ES-I3 (cell line): Measurements from ENCODE around the gene ASCL4.
"Not testable (repeated sequence)": the region's sequence is repeated elsewhere in the genome, so short reads cannot be mapped to it uniquely, and the experiment has no call there.

Experiments used
- H3K36me3 ChIP-seq: 2 replicates; pipeline ENCODE4 v1.6.1; 2013; ENCODE audit warnings: mild to moderate bottlenecking, low read length, control low read depth, moderate library complexity; ENCODE audit not compliant: insufficient read depth
- H3K4me1 ChIP-seq: 2 replicates; pipeline ENCODE4 v1.6.1; 2013; ENCODE audit warnings: mild to moderate bottlenecking, control low read depth, low read length; ENCODE audit not compliant: insufficient read depth
- H3K9ac ChIP-seq: 2 replicates; pipeline ENCODE4 v1.6.1; 2013; ENCODE audit warnings: low read depth, mild to moderate bottlenecking, low read length, moderate library complexity
- H3K9me3 ChIP-seq: 2 replicates; pipeline ENCODE4 v1.6.1; 2013; ENCODE audit warnings: mild to moderate bottlenecking, low read length, moderate library complexity; ENCODE audit not compliant: control insufficient read depth, insufficient read depth

ASCL4 gene

DNA sequence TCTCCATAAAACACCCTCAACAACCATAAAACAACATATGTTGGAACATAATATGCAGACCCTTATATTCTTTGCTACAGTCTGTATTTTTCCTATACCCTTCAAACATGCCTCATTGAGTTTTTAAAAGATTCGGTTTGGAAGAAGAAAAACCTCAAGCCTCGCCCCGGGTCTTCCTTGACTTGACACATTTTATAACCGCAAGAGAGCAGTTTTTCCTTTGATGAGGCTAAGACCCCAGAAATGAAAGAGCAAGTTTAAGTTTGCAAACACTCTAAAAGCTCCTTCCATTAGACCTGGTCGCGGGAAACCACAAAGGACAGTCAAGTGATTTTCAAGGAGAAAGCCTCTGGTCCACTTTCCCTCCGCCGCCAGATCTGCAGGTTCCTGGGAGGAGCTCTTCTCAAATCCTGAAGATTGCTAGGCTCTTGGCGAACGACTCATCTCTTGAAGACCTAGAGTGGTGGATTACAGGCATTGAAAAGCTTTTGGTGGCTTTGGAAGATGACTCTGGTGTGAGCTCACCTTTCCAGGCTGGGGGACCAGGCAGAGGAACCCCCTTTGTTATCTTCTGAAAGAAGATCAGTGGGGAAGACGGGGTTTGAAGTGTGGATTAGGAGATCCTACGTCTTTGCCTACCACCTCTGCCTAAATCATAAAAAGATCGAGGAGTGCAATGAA lies at the start of gene ASCL4:
ASCL4 (plus strand) TSS at position 356 of the 681 bp plus-strand sequence. CDS start 515 bp downstream, outside the sequence.
- no peaks in the 10 kb centered on the region for H3K9me3 ChIP-seq
- peak within 1 kb of the TSS; percentile 53 for H3K9ac ChIP-seq
- H3K4me1 ChIP-seq, result no peaks in the 10 kb centered on the region
- H3K36me3 ChIP-seq, result no peaks in the 10 kb centered on the region

- H3K36me3 ChIP-seq, H3K9me3 ChIP-seq, H3K4me1 ChIP-seq, H3K9ac ChIP-seq: not testable (repeated sequence)
These were observed 47.2 kb upstream of the ASCL4 start for GRCh38 chr12:107727327-107727726.

- not testable (repeated sequence) for H3K9me3 ChIP-seq, H3K9ac ChIP-seq, H3K36me3 ChIP-seq, H3K4me1 ChIP-seq
These were observed 46.8 kb upstream of the ASCL4 start for GRCh38 chr12:107727742-107728141.

- Histone ChIP-seq H3K9ac (no peak overlapping the region), H3K36me3 (peaks cover 8% of the 10 kb centered on the region; the same call in 1 of the 2 replicates), H3K4me1 (no peaks in the 10 kb centered on the region)
These were observed 43.7 kb upstream of the ASCL4 start for GRCh38 chr12:107730618-107731341.

GRCh38 chr12:107731366-107731765 lies 43.1 kb upstream of the ASCL4 start:
- Histone ChIP-seq H3K9me3 (no peaks in the 10 kb centered on the region), H3K9ac (no peak overlapping the region), H3K4me1 (no peaks in the 10 kb centered on the region), H3K36me3 (peaks cover 8% of the 10 kb centered on the region; the same call in 1 of the 2 replicates)

More at GRCh38 chr12:107730618-107731341, 43.7 kb upstream of the ASCL4 start:
- H3K9me3 ChIP-seq, result no peaks in the 10 kb centered on the region

- Histone ChIP-seq H3K4me1 (no peaks in the 10 kb centered on the region), H3K9ac (no peak overlapping the region), H3K9me3 (no peaks in the 10 kb centered on the region), H3K36me3 (peaks cover 8% of the 10 kb centered on the region)
These were observed 42.1 kb upstream of the ASCL4 start for GRCh38 chr12:107732365-107732764.

- H3K4me1 ChIP-seq, result no peaks in the 10 kb centered on the region
- H3K36me3 ChIP-seq, result peaks cover 14% of the 10 kb centered on the region
- no peaks in the 10 kb centered on the region for H3K9me3 ChIP-seq
- H3K9ac ChIP-seq, result no peak overlapping the region
These were observed 40.4 kb upstream of the ASCL4 start for GRCh38 chr12:107734139-107734538.

DNA sequence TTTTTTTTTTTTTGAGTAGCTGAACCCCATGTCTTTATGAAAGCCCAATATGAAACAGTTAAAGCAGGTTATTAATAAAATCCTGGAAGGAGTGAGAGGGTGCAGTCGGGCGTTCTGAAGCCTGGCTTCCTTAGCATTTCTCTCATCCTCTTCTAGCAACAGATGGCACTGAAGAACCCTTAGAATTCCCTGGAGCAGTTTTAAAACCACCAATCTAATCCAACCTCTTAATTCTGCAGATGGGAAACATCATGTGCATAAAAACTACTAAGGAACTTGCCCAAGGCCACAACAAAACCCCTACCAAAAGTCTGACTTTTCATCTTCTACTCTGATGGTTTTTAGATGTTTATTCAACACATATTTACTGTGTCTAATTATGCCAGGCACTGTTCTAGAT lies 38.7 kb upstream of the ASCL4 start:
- Histone ChIP-seq H3K9me3 (no peaks in the 10 kb centered on the region), H3K9ac (no peak overlapping the region), H3K36me3 (peaks cover 19% of the 10 kb centered on the region), H3K4me1 (no peaks in the 10 kb centered on the region)

GRCh38 chr12:107736914-107737313 lies 37.6 kb upstream of the ASCL4 start:
- H3K36me3 ChIP-seq, result peaks cover 21% of the 10 kb centered on the region
- H3K4me1 ChIP-seq, result no peaks in the 10 kb centered on the region
- H3K9me3 ChIP-seq, result no peaks in the 10 kb centered on the region
- H3K9ac ChIP-seq, result no peak overlapping the region

- Histone ChIP-seq H3K36me3 (peaks cover 20% of the 10 kb centered on the region), H3K9me3 (no peaks in the 10 kb centered on the region), H3K9ac (no peak overlapping the region), H3K4me1 (no peaks in the 10 kb centered on the region)
These were observed 26.0 kb upstream of the ASCL4 start for GRCh38 chr12:107748472-107748871.

DNA sequence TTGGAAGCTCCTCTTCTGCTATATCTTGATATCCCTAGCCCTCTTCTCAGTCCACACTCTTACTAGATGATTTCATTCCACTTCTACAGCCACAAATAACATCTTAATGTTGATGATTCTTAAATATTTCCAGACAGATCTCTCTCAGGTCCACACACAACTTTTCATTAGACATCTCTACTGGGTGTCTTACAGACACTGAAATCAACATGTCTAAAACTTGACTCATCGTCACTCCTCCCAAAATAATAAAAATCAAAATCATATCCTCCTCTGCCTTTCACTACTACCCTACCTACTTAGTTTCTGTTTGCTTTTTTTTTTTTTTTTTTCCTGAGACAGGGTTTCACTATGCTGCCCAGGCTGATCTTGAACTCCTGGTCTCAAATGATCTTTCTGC lies 25.4 kb upstream of the ASCL4 start:
- H3K36me3 ChIP-seq, result peaks cover 19% of the 10 kb centered on the region

DNA sequence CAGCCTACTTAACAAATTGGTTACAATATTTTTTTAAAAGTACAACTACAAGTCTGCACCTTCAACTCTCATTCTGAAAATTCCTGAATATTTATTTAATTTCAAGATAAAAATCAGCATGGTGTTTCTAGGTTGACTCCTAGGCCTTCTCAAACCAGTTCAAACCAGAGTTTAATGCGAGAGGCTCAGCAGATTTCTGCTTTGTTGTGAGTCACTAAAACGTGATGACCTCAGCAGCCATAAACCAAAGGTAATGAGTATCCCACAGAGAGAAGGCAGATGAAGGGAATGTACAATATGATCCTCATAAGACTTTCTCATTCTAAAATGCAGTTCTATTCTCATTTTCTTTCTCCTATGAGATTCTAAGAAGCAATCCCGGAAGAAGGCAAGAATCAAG lies 15.1 kb upstream of the ASCL4 start:
- Histone ChIP-seq H3K9me3 (no peaks in the 10 kb centered on the region), H3K36me3 (peaks cover 12% of the 10 kb centered on the region), H3K4me1 (peaks cover 5% of the 10 kb centered on the region; the same call in 1 of the 2 replicates), H3K9ac (peak overlapping the region; percentile 56)

More for the DNA sequence above, 25.4 kb upstream of the ASCL4 start:
- no peaks in the 10 kb centered on the region for H3K9me3 ChIP-seq
- no peaks in the 10 kb centered on the region for H3K4me1 ChIP-seq
- no peak overlapping the region for H3K9ac ChIP-seq

- Histone ChIP-seq H3K9me3 (no peaks in the 10 kb centered on the region), H3K9ac (peak overlapping the region; percentile 56), H3K36me3 (peaks cover 7% of the 10 kb centered on the region; the same call in 1 of the 2 replicates)
These were observed 14.2 kb upstream of the ASCL4 start for GRCh38 chr12:107760207-107760808.

DNA sequence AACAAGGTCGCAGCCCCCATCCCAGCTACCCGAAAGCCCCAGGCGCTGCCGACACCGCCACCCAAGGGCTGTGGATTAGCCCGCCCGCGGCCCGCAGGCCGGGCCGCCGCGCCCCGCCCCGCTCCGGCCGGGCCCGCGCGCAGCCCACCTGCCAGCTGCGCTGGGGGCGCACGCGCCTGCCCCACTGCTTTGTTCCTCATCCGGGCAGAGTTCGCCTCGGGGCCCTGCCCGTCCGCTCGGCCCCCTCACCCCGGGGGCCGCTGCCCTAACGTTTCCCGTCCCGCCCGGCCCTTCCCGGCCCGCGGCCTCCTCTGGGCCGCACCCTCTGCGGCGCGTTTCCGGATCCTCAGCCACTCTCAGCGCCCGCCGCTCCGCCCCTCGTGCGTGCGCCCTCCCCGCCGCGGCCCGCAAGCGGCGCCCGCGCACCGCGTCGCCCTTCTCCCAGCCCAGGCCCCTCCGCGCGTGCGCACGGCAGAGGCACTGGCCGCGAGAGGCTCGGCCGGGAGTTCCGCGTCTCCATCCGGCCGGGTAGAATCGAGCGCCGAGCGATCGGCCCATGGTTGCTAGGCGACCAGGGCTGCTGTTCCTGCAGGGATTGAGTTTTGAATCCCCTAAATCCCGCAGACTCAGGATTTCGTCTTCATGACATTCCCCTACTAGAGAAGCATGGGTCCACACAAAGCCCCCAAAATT lies 13.5 kb upstream of the ASCL4 start, which contains the start of gene PRDM4:
PRDM4 (minus strand) TSS at position 329 of the 693 bp plus-strand sequence. CDS start 622 bp downstream, outside the sequence.
- H3K9ac ChIP-seq, result peak within 1 kb of the TSS; percentile 56
- peaks cover 7% of the 10 kb centered on the region; the same call in 1 of the 2 replicates for H3K36me3 ChIP-seq
- no peaks in the 10 kb centered on the region for H3K9me3 ChIP-seq
- peaks cover 5% of the 10 kb centered on the region; the same call in 1 of the 2 replicates for H3K4me1 ChIP-seq

More at GRCh38 chr12:107760207-107760808, 14.2 kb upstream of the ASCL4 start:
- H3K4me1 ChIP-seq, result peaks cover 5% of the 10 kb centered on the region; the same call in 1 of the 2 replicates
